Common myeloid progenitor, CD34-positive (primary cell): ENCODE data around the gene RABAC1.

Experiments
- CTCF ChIA-PET: fragments of 350-600 bp; sonication (Branson Sonifier 250); formaldehyde crosslinking; loops from one replicate; lab custom pipeline; 2021; ENCODE audit warnings: antibody characterized with exemption; lab: Charles Lee
- POLR2A ChIA-PET: fragments of 350-600 bp; sonication (Branson Sonifier 250); formaldehyde crosslinking; loops from one replicate; lab custom pipeline; 2021; ENCODE audit warnings: antibody characterized with exemption; lab: Charles Lee
- DNase-seq, 3 donors: peaks; one replicate each; pipeline versions ENCODE4 v3.0.0 to v3.0.0-alpha.2; 2013
- H3K27ac ChIP-seq, 2 experiments: 1 replicate in 1 of 2; 2 replicates in 1 of 2; pipeline ENCODE4 v1.7.0; 2013; ENCODE audit warnings: inconsistent platforms in 2 of 2, low read length in 2 of 2, mild to moderate bottlenecking in 2 of 2, low read depth in 1 of 2, moderate library complexity in 1 of 2; ENCODE audit not compliant: severe bottlenecking in 2 of 2, insufficient read depth in 1 of 2, poor library complexity in 1 of 2
- H3K27me3 ChIP-seq, 5 experiments: replicated peaks in 2 of 5; 1 replicate in 3 of 5; 2 replicates in 2 of 5; pipeline versions ENCODE4 v1.6.1 to v1.7.0; 2013; ENCODE audit warnings: low read length in 4 of 5, mild to moderate bottlenecking in 2 of 5, moderate library complexity in 2 of 5, inconsistent platforms in 1 of 5; ENCODE audit not compliant: insufficient read depth in 5 of 5, control insufficient read depth in 4 of 5
- H3K36me3 ChIP-seq, 4 experiments: 1 replicate in 2 of 4; 2 replicates in 2 of 4; pipeline versions ENCODE4 v1.6.1 to v1.7.0; 2013; ENCODE audit warnings: low read length in 3 of 4, control low read depth in 1 of 4, mild to moderate bottlenecking in 1 of 4; ENCODE audit not compliant: control insufficient read depth in 4 of 4, insufficient read depth in 4 of 4
- H3K4me1 ChIP-seq, 4 experiments: 1 replicate in 3 of 4; 2 replicates in 1 of 4; pipeline versions ENCODE4 v1.6.1 to v1.7.1; 2013; ENCODE audit warnings: low read length in 3 of 4, mild to moderate bottlenecking in 3 of 4, control low read depth in 1 of 4, inconsistent platforms in 1 of 4, moderate library complexity in 1 of 4; ENCODE audit not compliant: control insufficient read depth in 4 of 4, insufficient read depth in 4 of 4; ENCODE audit errors: control extremely low read depth in 1 of 4
- H3K4me3 ChIP-seq, 7 experiments: 1 replicate in 4 of 7; 2 replicates in 3 of 7; pipeline versions ENCODE4 v1.5.1 to v1.7.0; 2013; ENCODE audit warnings: mild to moderate bottlenecking in 7 of 7, low read length in 6 of 7, moderate library complexity in 6 of 7, inconsistent platforms in 2 of 7, low read depth in 2 of 7, control low read depth in 1 of 7; ENCODE audit not compliant: insufficient read depth in 4 of 7, control insufficient read depth in 1 of 7; ENCODE audit errors: extremely low read depth in 1 of 7
- H3K9me3 ChIP-seq, 5 experiments: 1 replicate in 4 of 5; 2 replicates in 1 of 5; pipeline versions ENCODE4 v1.6.1 to v1.7.1; 2013; ENCODE audit warnings: low read length in 4 of 5, mild to moderate bottlenecking in 2 of 5, inconsistent platforms in 1 of 5, low read depth in 1 of 5, moderate library complexity in 1 of 5; ENCODE audit not compliant: control insufficient read depth in 4 of 5, insufficient read depth in 2 of 5; ENCODE audit errors: control extremely low read depth in 1 of 5
- WGBS: methylation state at CpG from one replicate; pipeline ENCODE4 v1.1.5; 2013; ENCODE audit not compliant: insufficient coverage; 5-methylcytosine and 5-hydroxymethylcytosine counted together

RABAC1 gene

GRCh38 chr19:41988947-41989346 lies 29.8 kb upstream of the RABAC1 start:
- H3K27ac ChIP-seq = no peak overlapping the region
- ChIA-PET CTCF (interaction anchor here (0.7 kb wide), 1 partner anchor 16 kb away, joined by 3 read pairs; no protein-coding TSS in a partner anchor), POLR2A (no interaction called here)
- peaks cover 0 to 9% (median 8%) of the 10 kb centered on the region in 4 experiments for H3K4me1 ChIP-seq
- H3K4me3 ChIP-seq = no peak overlapping the region
- no peaks in the 10 kb centered on the region for H3K36me3 ChIP-seq
- over 99% methylated on average over 7 of the region's 9 CpGs for WGBS
- peaks cover 0 to 14% (median 8%) of the 10 kb centered on the region in 5 experiments for H3K27me3 ChIP-seq
- H3K9me3 ChIP-seq = no peaks in the 10 kb centered on the region
- DNase-seq = no peak

DNA sequence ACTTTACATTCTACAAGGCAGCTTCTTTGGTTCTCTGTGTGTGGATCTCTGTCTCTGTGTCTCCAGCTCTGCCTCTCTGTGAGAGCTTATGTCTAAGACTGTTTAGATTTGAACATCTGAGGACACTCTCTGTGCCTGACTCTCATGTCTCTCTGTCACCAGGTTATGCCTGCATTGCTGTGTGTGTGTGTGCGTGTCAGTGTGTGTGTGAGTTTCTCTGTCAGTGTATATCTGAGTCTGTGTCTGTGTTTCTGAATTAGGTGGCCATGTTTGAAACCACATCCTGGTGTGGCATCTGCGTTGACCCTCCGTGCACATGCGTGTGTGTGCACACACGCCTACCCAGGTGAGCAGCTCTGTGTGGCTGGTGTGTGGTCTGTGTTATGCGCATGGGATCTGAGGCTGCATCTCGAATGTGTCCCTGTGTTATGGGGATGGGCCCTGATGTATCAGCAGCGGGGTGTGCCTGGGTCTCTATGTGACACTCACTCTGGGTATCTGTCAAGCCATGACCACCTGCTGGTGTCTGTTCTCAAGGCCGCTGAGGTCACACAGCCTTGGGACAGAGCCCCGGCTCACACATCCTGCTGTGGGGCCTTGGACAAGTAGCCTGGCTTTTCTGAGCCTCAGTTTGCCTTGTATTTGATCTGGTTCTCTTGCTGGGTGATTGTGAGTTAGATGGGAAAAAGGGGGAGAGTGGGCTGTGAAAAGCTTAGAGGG lies 28.2 kb upstream of the RABAC1 start:
- ChIA-PET POLR2A (no interaction called here), CTCF (interaction anchor here (1.3 kb wide), 1 partner anchor 13 kb away, joined by 3 read pairs; no protein-coding TSS in a partner anchor)
- Histone ChIP-seq H3K27ac (no peak overlapping the region), H3K27me3 (peaks cover 0 to 7% (median 1%) of the 10 kb centered on the region in 5 experiments), H3K4me3 (no peak overlapping the region), H3K36me3 (no peaks in the 10 kb centered on the region), H3K4me1 (no peaks in the 10 kb centered on the region), H3K9me3 (no peaks in the 10 kb centered on the region)
- 89% methylated on average over 10 of the region's 10 CpGs for WGBS
- no peak for DNase-seq

DNA sequence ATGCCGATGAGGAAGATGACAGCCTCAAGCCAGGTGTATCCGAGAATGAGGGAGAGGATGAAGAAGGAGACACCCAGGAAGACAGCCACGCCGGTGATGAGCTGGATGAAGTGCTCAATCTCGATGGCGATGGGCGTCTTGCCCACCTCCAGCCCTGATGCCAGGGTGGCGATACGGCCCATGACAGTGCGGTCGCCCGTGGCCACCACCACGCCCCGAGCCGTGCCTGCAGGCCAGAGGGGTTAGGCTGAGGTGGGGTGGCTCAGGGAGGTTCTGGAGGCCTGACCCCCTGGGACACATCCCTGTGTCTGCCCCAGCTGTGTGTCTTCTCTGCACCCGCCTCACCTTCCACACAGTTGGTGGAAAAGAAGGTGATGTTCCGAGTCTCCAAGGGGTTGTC lies 25.8 kb upstream of the RABAC1 start:
- H3K4me1 ChIP-seq = no peaks in the 10 kb centered on the region

GRCh38 chr19:41981724-41982123 lies 22.6 kb upstream of the RABAC1 start:
- no peaks in the 10 kb centered on the region for H3K4me1 ChIP-seq
- ChIA-PET CTCF (no interaction called here), POLR2A (no interaction called here)
- no peaks in the 10 kb centered on the region for H3K27me3 ChIP-seq
- H3K9me3 ChIP-seq = no peaks in the 10 kb centered on the region
- H3K4me3 ChIP-seq = no peak overlapping the region
- no peak overlapping the region for H3K27ac ChIP-seq
- no peak for DNase-seq
- H3K36me3 ChIP-seq = no peaks in the 10 kb centered on the region
- 95% methylated on average over 14 of the region's 15 CpGs for WGBS

More for the DNA sequence above, 25.8 kb upstream of the RABAC1 start:
- POLR2A ChIA-PET = no interaction called here
- CTCF ChIA-PET = no interaction called here
- Histone ChIP-seq H3K36me3 (no peaks in the 10 kb centered on the region), H3K4me3 (no peak overlapping the region), H3K9me3 (no peaks in the 10 kb centered on the region), H3K27me3 (no peaks in the 10 kb centered on the region), H3K27ac (no peak overlapping the region)
- WGBS = 100% methylated on average over 12 of the region's 17 CpGs
- no peak for DNase-seq

DNA sequence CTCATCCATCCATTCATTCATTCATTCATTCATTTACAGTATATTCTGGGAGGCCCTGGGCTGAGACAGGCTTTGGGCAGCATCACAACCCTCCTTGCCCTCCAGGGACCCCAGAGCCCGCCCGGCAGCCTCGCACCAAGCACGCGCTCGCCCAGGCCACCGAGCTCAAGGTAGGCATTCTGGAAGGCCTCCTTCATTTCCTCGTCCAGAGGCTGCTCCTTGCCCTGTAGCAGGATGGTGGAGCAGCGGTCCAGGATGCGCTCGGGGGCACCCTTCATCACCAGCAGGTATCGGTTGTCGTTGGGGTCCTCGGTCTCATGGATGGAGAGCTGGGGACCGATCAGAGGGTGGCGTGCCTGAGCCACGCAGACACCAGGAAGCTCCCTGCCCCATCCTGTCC lies 19.3 kb upstream of the RABAC1 start:
- CTCF ChIA-PET = no interaction called here
- WGBS = 96% methylated on average over 17 of the region's 17 CpGs
- no peak overlapping the region for H3K4me3 ChIP-seq

GRCh38 chr19:41977916-41978315 lies 18.8 kb upstream of the RABAC1 start:
- H3K27me3 ChIP-seq = no peaks in the 10 kb centered on the region
- 97% methylated on average over 20 of the region's 22 CpGs for WGBS
- CTCF ChIA-PET = interaction anchor here (0.6 kb wide), 1 partner anchor 31 kb away, joined by 3 read pairs; no protein-coding TSS in a partner anchor

More for the DNA sequence above, 19.3 kb upstream of the RABAC1 start:
- DNase-seq = no peak
- POLR2A ChIA-PET = no interaction called here
- no peaks in the 10 kb centered on the region for H3K9me3 ChIP-seq
- peaks cover 0 to 4% (median 0%) of the 10 kb centered on the region in 4 experiments for H3K36me3 ChIP-seq
- H3K27ac ChIP-seq = no peak overlapping the region
- no peaks in the 10 kb centered on the region for H3K27me3 ChIP-seq
- H3K4me1 ChIP-seq = no peaks in the 10 kb centered on the region

DNA sequence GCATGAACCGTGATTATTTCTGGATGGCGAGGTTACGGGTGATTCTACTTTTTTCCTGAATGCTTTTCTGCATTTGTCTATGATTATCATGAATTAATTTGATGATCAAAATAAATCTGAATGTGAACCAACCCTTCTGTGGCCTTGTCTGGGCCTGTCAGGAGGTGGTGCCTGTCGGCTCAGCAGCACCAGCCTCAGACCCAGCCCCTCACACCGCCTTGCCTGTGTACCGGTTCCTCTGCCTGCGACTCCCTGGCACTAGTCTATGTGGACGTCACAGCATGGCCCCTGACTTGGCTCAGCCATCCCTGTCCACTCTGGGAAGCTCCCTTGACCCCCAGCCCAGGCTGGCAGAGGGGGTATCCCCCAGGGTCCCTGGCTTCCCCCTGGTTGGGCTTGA lies 15.5 kb upstream of the RABAC1 start:
- H3K36me3 ChIP-seq = peaks cover 0 to 4% (median 0%) of the 10 kb centered on the region in 4 experiments
- WGBS = 100% methylated on average over 5 of the region's 8 CpGs
- no peak overlapping the region for H3K4me3 ChIP-seq
- no peaks in the 10 kb centered on the region for H3K9me3 ChIP-seq
- POLR2A ChIA-PET = no interaction called here
- H3K27ac ChIP-seq = no peak overlapping the region
- H3K27me3 ChIP-seq = no peaks in the 10 kb centered on the region
- no peak for DNase-seq
- no peaks in the 10 kb centered on the region for H3K4me1 ChIP-seq
- CTCF ChIA-PET = no interaction called here

More at GRCh38 chr19:41977916-41978315, 18.8 kb upstream of the RABAC1 start:
- Histone ChIP-seq H3K4me3 (no peak overlapping the region), H3K27ac (no peak overlapping the region), H3K36me3 (peaks cover 0 to 4% (median 0%) of the 10 kb centered on the region in 4 experiments), H3K9me3 (no peaks in the 10 kb centered on the region), H3K4me1 (no peaks in the 10 kb centered on the region)
- DNase-seq = no peak
- POLR2A ChIA-PET = no interaction called here
